GM21529 (cell line): ENCODE data around the gene SEMA4A.
A peak's percentile ranks its signal among the peaks of the same experiment; 100 is the strongest.

Source experiments
- ATAC-seq: cut with Tn5 transposase; IDR thresholded peaks from one replicate; pipeline ENCODE4 v1.9.1; 2021; ENCODE audit not compliant: unreplicated experiment

SEMA4A gene

DNA sequence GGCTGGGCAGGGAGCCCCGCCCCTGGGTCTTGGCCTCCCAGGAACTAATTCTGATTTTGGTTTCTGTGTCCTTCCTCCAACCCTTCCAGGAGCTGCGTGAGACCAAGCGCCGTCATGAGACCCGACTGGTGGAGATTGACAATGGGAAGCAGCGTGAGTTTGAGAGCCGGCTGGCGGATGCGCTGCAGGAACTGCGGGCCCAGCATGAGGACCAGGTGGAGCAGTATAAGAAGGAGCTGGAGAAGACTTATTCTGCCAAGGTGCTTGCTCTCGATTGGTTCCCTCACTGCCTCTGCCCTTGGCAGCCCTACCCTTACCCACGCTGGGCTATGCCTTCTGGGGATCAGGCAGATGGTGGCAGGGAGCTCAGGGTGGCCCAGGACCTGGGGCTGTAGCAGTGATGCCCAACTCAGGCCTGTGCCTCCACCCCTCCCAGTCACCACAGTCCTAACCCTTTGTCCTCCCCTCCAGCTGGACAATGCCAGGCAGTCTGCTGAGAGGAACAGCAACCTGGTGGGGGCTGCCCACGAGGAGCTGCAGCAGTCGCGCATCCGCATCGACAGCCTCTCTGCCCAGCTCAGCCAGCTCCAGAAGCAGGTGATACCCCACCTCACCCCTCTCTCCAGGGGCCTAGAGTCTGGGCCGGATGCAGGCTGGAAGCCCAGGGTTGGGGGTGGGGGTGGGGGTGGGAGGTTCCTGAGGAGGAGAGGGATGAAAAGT lies 18.5 kb upstream of the SEMA4A start:
- no peak for ATAC-seq

DNA sequence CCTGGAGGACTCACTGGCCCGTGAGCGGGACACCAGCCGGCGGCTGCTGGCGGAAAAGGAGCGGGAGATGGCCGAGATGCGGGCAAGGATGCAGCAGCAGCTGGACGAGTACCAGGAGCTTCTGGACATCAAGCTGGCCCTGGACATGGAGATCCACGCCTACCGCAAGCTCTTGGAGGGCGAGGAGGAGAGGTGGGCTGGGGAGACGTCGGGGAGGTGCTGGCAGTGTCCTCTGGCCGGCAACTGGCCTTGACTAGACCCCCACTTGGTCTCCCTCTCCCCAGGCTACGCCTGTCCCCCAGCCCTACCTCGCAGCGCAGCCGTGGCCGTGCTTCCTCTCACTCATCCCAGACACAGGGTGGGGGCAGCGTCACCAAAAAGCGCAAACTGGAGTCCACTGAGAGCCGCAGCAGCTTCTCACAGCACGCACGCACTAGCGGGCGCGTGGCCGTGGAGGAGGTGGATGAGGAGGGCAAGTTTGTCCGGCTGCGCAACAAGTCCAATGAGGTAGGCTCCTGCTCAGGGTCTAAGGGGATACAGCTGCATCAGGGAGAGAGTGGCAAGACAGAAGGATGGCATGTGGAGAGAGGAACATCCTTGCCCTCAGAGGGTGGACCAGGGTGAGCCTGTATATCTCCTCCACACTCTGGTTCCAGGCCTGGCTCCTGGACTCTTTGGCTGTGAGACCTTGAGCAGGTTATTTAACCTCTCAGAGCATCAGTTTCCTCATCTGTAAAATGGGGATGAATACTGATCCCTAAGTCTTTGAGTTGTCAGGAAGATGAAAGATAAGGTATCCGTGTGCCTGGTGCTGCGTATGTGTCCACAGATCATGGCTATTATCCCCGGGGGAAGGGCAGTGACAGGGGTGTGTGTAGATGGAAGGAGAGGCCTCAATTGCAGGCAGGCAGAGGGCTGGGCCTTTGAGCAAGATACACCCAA lies 17.2 kb upstream of the SEMA4A start:
- ATAC-seq, result no peak

DNA sequence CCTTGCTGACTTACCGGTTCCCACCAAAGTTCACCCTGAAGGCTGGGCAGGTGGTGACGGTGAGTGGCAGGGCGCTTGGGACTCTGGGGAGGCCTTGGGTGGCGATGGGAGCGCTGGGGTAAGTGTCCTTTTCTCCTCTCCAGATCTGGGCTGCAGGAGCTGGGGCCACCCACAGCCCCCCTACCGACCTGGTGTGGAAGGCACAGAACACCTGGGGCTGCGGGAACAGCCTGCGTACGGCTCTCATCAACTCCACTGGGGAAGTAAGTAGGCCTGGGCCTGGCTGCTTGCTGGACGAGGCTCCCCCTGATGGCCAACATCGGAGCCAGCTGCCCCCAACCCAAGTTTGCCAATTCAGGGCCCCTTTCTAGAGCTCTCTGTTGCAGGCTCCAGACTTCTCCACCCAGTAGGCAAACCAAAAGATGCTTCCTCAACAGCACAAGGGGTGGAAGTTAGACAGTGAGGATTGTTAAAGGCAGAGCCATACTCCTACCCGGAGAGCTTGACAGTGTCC lies 16.4 kb upstream of the SEMA4A start:
- ATAC-seq, result no peak

DNA sequence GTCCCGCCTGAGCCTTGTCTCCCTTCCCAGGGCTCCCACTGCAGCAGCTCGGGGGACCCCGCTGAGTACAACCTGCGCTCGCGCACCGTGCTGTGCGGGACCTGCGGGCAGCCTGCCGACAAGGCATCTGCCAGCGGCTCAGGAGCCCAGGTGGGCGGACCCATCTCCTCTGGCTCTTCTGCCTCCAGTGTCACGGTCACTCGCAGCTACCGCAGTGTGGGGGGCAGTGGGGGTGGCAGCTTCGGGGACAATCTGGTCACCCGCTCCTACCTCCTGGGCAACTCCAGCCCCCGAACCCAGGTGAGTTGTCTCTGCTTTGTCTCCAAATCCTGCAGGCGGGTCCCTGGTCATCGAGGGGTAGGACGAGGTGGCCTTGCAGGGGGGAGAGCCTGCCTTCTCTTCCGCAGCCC lies 14.9 kb upstream of the SEMA4A start:
- ATAC-seq, result no peak

DNA sequence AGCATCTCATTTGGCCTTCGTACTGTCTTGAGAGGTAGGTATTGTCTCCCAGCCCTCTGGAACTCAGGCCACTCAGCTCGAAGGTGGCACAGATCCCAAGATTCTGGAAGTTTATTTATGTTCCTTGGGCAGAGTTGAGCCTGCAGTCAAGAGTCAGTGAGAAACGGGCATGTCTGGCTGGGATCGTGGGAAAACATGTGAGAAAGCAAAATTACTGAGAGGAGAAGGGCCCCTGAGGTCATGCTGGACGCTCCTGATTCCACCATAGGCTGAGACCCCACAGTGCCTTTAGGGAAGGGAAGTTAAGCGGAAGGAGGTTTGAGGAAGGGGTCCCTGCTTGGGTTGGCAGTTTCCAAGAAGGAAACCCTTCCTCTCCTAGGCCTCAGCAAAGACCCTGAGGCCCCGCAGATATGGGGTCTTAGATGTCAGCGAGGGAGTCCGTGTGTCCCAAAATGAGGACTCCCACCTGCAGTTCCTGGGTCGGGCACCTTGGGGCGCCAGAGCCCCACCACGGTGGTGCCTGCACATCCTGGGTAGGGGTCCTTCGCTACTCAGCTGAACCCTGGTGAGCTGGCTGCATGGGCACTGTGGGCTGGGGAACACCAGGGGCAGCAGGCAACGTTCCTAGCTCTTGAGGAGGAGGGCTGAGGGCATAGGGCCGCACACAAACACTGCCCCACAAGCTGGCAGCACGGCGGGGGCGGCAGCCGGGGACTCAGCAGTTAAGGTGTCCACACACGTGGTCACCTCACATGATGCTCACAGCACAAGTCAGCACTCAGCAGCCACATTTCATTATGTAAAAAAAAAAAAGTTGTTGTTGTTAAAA lies 12.3 kb upstream of the SEMA4A start:
- no peak for ATAC-seq

DNA sequence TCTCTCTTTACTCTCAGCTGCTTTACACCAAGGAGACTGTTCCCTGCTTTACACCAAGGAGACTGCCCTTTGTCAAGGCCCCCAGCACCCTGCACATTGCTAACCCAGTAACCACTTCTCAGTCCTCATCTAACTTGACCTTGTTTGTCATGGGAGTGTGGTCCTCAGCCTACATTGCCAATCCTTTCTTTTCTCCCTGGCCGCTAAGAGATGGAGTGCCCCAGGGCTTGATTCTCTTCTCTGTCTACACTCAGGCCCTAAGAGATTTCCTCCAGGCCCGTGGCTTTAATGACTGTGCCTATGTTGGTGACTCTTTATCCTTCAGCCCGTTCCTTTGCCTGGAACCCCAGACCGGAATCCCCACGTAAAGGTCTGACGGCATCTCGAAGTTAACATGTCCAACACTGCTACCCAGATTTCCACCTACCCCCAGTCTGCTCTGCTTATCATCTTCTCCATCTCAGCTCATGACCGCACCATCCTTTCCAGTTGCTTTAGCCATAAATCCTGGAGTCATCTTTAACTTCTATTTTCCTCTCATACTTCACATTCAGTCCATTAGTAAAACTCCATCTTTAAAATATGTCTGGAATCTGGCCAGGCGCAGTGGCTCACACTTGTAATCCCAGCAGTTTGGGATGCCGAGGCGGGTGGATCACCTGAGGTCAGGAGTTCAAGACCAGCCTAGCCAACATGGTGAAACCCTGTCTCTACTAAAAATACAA lies 9.5 kb upstream of the SEMA4A start:
- ATAC-seq, result no peak

DNA sequence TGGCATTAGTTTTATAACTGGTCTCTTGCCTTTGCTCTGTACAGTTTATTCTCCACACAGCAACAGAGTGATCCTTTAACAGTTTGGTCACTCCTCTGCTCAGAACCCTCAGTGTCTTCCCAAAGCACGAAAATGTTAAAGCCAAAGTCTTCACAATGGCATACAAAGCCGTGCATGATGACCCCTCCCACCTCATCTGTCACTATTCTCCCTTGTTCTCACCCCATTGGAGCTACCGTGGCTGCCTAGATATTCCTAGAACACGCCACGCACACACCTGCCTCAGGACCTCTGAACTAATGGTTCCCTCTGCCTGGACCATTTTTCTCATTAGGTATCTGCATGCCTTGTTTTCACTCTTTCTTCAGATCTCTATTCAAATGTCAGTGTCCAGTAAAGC lies 8.6 kb upstream of the SEMA4A start:
- ATAC-seq, result no peak

DNA sequence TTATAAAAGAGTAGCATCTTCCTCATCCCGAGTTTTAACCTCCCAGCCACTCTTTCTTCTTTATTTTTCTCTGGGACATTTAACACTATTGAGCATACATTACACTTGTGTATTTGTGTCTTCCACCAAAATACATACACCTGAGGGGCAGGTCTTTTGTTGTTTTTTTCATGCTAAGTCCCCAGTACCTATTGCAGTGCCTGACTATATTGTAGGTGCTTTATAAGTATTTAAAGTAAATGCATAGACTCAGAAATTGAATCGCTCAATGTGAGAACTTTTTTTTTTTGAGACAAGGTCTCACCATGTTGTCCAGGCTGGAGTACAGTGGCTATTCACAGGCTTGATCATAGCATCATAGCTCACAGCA lies 7.8 kb upstream of the SEMA4A start:
- ATAC-seq, result no peak

DNA sequence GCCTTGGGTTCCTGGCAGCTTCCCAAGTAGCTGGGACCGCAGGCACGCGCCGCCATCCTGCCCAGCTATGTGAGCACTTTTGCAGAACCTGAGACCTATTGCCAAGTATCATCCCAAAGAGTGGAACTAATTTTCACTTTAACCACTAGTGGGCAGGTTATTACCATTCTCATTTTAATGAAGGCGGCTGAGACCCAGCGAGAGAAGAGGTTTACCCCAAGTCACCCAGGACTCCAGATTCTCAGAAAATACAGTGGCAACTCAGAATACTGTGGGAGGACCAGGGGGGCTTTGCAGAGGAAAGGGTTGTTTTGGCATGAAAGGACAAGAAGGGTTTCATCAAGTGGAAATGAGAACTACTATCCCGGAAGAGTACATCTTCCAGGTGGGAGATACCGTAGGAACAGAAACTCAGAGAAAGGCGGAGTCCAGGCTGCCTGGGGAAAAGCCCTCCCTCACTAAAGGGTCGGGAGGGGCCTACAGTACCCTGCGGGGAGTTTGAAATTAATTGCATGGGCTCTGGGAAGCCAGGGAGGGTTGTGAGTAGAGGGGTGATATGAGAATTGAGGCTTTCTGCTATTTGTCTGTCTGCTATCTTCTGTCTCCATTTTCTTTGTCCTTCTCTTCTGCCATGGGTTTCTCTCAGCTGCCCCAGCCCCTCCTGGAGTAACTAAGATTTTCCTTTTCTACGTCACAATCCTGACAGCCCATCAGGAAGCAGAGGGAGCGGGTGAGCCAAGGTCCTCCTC lies 7.2 kb upstream of the SEMA4A start:
- no peak for ATAC-seq

DNA sequence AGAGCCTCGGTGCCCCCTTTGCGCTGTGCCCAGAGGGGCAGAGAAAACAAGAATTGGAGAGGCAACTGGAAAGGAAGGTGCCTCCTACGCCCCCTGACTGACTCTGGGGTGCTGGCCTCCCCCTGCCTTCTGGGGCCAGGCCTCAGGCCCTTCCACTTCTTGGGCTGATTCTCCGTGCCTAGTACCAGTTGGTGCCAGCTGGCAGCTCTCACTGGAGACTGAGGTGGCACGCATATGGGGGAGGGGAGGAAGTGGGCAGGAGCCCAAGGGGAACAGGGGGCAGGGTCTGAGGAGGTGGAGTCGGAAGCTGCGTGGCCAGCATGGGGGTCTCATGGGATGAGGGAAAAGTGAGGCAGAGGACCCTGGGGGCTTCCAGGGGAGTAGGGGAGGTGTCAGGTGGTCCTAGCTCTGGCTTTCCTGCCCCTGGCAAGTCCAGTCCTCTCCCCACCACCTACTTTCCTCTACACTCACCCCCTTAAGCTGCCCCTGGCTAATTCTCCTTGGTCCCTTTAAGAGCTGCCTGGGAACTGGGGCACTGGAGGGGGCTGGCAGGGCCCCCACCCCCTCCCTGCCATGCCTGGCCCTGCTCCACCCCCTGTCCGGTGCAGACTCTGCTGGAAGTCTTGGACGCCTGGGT lies 6.5 kb upstream of the SEMA4A start:
- no peak for ATAC-seq

DNA sequence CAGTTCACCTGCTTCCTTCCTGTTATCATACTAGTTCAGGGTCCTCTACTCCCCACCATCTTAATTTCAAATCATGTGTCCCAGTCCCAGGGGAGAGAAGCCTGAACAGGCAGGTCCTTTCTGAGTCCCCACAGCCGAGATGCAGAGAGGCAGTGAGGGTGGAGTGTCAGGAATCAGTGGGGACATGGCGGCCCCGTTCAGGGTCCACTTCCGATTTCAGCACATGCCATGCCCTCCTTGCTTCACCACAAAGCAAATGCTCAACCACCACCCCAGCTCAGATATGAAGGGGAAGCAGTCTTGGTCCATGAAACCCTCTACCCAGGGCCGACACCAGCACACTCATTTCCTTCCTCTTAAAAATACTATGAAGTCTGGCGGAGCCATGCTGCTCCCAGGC lies 5.2 kb upstream of the SEMA4A start:
- ATAC-seq, result no peak

DNA sequence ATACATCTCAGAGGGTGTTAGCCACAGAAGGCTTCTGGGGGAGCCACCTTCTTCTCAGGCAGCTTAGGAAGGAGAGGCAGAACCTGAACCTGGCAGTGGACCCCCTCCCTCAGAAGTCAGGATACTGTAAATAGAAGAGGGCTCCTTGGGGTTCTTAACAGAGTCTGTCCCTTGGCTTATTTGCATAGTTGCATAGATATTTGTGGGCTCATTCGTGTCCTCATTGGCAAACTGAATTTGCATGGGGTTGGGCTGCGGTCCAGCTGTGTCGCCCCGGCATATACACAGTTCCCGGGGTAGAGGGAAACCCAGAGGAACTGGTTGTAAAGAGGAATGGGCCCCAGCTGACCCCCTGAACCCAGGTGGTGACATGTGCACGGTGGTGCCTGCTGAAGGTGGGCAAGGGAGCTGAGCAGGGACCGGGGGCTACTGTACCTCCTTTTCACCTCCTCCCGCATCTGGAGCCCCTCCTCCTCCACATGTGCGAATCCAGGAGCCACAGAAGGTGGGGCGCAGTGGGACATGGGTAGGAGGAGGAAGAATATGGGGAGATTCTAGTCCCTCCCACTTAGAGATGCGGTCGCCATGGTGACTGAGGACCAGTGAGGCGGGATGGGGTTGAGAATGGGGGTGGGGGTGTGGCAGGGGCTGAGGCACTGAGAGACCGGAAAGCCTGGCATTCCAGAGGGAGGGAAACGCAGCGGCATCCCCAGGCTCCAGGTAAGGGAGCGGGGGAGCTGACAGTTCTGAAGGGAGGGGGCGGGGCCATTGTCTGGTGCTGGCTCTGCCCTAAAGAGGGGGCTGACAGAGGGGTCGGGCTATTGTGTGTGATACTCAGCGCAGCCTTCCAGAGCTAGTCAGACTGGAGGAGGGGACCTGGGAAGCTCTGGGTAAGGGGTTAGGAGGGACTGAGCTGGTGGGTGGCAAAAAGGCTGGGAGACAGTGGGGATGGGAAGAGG lies 3.7 kb upstream of the SEMA4A start:
- ATAC-seq, result peak; percentile 47

DNA sequence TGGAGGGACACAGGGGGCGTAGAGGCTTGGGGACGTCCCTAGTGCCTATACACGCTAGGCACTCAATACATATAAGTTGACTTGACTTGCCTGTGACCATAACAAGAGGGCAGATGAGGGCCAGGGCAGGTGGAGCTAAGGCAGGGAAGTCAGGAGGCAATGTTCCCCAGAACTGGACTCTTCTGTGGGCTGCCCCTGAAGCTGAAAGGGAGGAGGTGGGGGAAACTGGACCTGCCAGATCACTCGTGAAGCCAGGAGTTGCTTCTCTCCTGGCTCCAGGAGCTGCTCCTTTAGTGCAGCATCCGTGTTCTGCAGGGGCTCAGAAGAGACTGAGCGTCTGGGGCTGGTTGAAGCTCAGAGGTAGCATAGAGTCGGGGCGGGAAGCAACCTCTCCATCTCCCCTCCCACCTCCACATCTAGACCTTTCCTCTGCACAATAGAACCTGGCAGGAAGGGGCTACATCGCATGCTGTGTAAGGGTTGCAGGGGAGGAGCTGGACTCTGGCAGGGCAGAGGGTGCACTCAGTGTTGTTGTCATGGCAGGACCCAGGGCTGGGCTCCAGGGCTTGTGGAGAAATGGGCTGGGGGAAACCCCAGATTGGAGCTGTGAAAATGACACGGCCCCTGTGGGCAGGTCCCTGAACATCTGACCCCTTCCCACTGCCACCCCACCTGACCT lies 2.9 kb upstream of the SEMA4A start:
- ATAC-seq, result no peak

DNA sequence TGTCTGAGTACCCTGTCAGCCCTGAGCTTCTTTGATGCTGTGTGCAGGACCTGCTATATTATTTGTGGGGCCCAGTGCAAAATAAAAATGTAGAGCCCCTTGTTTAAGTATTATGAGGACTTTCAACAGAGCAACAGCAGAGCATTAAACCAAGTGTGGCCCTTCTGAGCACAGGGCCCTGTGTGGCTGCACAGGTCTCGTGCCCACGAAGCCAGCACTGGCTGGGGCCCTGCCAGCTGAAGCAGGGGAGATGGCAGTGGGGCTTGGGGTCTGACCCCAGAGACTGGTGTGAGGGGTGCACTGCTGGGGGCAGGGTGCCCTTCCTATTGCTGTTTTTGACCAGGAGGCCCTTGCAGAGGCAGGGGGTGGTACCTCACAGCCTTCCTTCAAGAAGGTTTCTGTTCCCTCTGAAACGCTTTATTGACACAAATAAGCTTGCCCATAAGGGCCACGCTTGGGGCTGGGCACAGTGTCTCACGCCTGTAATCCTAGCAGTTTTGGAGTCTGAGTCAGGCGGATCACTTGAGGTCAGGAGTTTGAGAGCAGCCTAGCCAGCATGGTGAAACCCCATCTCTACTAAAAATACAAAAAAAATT lies 2.2 kb upstream of the SEMA4A start:
- no peak for ATAC-seq

DNA sequence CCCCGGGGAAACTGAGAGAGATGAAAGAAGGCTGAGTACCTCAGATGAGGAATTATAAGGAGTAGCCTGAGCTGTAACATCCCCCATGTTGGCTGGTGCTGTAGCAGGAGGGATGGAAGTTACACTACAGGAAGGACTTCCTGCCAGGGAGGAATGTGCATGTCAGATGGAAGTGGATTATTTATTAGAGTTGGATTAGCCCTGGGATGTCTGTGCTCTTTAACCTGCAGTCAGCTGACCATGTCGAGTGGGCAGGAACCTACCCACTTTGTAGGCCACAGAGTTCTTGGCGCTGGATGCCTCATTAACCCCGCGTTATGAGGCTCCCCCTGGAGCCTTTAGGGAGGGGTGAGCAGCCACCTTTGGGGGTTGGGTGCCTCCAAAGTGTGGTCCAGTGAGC lies 757 bp upstream of the SEMA4A start:
- no peak for ATAC-seq

DNA sequence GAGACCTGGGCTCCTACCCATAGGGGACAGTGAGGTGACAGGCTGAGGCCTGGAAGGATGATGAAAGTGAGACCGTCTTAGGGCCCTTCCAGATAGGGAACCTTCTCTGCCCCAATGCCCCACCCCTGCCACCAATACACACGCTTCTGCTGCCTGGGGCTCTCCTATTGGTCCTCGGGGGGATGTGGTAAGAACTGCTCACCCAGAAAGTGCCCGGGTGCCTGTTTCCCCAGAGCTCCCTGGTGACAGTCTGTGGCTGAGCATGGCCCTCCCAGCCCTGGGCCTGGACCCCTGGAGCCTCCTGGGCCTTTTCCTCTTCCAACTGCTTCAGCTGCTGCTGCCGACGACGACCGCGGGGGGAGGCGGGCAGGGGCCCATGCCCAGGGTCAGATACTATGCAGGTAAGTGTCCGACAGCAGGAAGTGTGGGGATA lies 948 bp downstream of the SEMA4A start:
- peak; percentile 55 for ATAC-seq

DNA sequence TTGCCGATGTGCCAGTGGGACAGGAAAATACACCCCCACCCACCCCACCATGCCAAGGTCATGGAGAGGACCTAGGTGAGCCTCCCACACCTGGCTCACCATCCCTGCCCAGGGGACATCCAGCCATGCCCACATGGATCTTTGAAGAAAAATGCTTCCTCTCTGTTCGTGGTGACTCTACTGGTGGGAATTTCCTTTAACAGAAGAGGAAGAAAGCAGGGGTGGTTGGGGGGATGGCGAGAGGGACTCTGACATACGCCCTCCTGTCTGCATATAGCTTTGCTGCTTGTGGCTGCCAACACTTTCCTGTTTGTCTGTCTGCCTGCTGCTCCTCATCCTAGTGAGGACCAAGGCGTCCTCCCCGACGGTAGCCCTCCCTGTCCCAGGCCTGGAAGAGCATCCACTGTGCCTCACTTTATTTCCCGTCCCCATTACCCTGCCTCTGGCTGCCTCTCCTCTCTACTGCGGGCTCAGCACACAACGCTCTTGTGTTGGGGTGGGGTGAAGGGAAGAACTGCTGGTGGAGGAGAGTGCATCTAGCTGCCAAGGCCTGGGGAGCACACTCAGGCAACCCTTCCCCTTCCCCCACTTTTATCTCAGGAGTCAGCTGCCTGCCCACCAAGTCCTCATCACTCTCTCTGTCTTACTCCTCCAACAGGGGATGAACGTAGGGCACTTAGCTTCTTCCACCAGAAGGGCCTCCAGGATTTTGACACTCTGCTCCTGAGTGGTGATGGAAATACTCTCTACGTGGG lies 2.5 kb downstream of the SEMA4A start:
- no peak for ATAC-seq
